A549 treated with Hydrocortisone at 1 μM for 4 hours (cell line): ENCODE data around the gene N4BP3. TPM values are rescaled to one million over a fixed set of nuclear protein-coding genes. Genes with fewer than 3 reads are reported as not detected.

Experiments
- total RNA-seq: library from RNA; stranded (reverse); fragments of 200-300 nt; extraction: Qiagen RNA extraction; gene quantifications from 5 replicates; pipeline ENCODE4 v1.2.3, GENCODE V29; 2022

N4BP3 gene, protein sequence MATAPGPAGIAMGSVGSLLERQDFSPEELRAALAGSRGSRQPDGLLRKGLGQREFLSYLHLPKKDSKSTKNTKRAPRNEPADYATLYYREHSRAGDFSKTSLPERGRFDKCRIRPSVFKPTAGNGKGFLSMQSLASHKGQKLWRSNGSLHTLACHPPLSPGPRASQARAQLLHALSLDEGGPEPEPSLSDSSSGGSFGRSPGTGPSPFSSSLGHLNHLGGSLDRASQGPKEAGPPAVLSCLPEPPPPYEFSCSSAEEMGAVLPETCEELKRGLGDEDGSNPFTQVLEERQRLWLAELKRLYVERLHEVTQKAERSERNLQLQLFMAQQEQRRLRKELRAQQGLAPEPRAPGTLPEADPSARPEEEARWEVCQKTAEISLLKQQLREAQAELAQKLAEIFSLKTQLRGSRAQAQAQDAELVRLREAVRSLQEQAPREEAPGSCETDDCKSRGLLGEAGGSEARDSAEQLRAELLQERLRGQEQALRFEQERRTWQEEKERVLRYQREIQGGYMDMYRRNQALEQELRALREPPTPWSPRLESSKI
- total RNA-seq, result 0.74 to 1.2 TPM (median 0.90 TPM) in 5 replicates

DNA sequence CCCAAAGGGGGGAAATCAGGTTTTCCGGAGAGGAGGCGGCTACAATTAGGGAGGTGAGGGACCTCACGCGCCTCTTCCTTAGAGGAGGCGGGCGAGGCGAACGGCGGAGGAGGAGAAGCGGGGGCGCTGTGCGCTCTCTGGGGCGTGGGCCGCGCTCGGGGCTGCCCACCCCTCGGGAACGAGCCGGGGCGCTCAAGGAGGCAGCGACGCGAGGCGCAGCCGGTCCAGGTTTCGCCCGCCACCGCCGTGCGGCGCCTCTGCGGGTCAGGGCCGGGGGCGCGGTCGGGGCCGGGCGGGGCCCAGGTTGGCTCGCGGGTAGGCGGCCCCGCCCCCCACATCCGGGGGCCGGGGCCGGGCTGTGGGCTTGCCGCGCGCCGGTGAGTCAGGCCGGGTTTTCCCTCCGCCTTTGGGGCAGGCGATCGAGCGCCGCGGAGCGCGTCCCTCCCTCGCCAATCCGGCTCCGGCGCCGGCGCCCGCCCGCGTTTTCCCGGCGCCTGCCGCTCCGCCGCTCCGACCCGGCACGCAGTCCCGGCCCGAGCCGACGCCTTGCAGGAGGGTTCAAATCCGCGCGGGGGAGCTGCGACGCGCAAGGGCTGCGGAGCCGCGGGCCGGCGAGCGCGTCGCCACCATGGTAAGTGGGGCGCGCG, at the start of gene N4BP3:
Gene N4BP3, plus strand, starts transcription at position 392 of the 647 bp plus-strand sequence. CDS start 6,052 bp downstream, outside the sequence.

GRCh38 chr5:178130576-178131445, 17.5 kb downstream of the N4BP3 start, which contains the start of gene RMND5B:
RMND5B (plus strand) TSS chr5:178131014; CDS start chr5:178138120, 7,106 bp downstream.

GRCh38 chr5:178153530-178154340, 40.4 kb downstream of the N4BP3 start, which contains the start of gene NHP2:
NHP2 (minus strand) TSS chr5:178153885; CDS start chr5:178153817, 68 bp downstream.

Other genes with a start within 250 kb of the N4BP3 start
- gene PROP1, start 117.3 kb upstream of the N4BP3 start, total RNA-seq, result 0.09 TPM in 2 of 5 replicates, not detected in the others
- 28.4 to 31.8 TPM (median 30.9 TPM) in 5 replicates for gene RMND5B, start 17.5 kb downstream of the N4BP3 start, total RNA-seq
- gene NHP2, start 40.4 kb downstream of the N4BP3 start, total RNA-seq, result 381 to 450 TPM (median 412 TPM) in 5 replicates
- not detected in 5 replicates for gene GMCL2, start 73.8 kb downstream of the N4BP3 start, total RNA-seq
- gene HNRNPAB, start 91.0 kb downstream of the N4BP3 start, total RNA-seq, result 300 to 340 TPM (median 314 TPM) in 5 replicates
- 7.9 to 9.1 TPM (median 8.7 TPM) in 5 replicates for gene PHYKPL, start 119.3 kb downstream of the N4BP3 start, total RNA-seq